ENCODE data around the gene FOXD2.

Gene FOXD2

DNA sequence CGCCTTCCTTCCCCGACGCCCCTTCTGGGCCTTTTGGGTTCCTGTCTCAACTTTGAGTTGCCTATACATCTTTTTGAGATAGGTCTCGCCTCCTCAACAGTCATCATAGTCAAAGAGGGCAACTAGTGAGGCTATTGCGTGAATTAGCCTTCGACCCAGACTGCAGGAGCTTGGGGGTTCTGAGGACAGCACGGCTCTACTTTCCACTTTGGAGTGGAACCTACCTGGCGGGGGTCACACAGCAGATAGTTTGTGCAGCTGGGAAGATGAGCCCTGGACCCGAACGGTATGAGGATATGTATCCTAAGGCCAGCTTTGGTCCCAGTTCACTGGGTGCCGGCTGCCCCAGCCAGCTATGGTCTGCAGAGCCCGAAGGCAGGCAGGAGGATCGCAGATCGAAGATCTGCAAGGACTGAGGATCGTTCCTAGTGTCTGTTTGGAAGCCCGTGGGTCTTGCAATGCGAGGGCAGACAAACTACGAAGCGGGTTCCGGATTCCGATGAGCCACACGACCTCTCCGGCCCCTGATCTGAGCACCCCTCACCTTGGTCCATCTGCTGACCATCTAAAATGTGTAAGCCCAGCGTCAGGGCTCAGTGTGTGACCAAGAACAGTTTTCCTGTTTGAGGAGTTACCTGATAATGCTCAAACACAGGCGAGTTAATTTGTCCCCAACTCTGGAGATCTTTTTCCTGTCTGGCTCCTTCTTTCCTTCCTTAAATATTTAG is 8.1 kb downstream of the FOXD2 start:
- no peak for TF ChIP-seq ZNF623 (tag by site-specific recombination; IDR thresholded peaks at IDR 0.05)
- TF ChIP-seq BCL11B (tag by site-specific recombination; IDR thresholded peaks at IDR 0.05; ENCODE audit: low read depth): no peak
- TF ChIP-seq ZNF391 (tag by site-specific recombination; IDR thresholded peaks at IDR 0.05; ENCODE audit: borderline replicate concordance, low read depth): no peak
- TF ChIP-seq, protein P1, sequence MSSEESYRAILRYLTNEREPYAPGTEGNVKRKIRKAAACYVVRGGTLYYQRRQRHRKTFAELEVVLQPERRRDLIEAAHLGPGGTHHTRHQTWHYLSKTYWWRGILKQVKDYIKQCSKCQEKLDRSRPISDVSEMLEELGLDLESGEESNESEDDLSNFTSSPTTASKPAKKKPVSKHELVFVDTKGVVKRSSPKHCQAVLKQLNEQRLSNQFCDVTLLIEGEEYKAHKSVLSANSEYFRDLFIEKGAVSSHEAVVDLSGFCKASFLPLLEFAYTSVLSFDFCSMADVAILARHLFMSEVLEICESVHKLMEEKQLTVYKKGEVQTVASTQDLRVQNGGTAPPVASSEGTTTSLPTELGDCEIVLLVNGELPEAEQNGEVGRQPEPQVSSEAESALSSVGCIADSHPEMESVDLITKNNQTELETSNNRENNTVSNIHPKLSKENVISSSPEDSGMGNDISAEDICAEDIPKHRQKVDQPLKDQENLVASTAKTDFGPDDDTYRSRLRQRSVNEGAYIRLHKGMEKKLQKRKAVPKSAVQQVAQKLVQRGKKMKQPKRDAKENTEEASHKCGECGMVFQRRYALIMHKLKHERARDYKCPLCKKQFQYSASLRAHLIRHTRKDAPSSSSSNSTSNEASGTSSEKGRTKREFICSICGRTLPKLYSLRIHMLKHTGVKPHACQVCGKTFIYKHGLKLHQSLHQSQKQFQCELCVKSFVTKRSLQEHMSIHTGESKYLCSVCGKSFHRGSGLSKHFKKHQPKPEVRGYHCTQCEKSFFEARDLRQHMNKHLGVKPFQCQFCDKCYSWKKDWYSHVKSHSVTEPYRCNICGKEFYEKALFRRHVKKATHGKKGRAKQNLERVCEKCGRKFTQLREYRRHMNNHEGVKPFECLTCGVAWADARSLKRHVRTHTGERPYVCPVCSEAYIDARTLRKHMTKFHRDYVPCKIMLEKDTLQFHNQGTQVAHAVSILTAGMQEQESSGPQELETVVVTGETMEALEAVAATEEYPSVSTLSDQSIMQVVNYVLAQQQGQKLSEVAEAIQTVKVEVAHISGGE (tag by site-specific recombination; conservative IDR thresholded peaks at IDR 0.05; ENCODE audit: low read depth): no peak
- no peak for TF ChIP-seq ZNF560 (tag by site-specific recombination; IDR thresholded peaks at IDR 0.05; ENCODE audit: borderline replicate concordance)
- no peak for TF ChIP-seq REPIN1 (tag by site-specific recombination; IDR thresholded peaks at IDR 0.05; ENCODE audit: low read depth)
- no peak for TF ChIP-seq ZNF600 (tag by site-specific recombination; IDR thresholded peaks at IDR 0.05)
- TF ChIP-seq ZNF501 (tag by site-specific recombination; IDR thresholded peaks at IDR 0.05): no peak
- TF ChIP-seq MZF1 (tag by site-specific recombination; IDR thresholded peaks at IDR 0.05; ENCODE audit: borderline replicate concordance): no peak
- TF ChIP-seq, protein P2, sequence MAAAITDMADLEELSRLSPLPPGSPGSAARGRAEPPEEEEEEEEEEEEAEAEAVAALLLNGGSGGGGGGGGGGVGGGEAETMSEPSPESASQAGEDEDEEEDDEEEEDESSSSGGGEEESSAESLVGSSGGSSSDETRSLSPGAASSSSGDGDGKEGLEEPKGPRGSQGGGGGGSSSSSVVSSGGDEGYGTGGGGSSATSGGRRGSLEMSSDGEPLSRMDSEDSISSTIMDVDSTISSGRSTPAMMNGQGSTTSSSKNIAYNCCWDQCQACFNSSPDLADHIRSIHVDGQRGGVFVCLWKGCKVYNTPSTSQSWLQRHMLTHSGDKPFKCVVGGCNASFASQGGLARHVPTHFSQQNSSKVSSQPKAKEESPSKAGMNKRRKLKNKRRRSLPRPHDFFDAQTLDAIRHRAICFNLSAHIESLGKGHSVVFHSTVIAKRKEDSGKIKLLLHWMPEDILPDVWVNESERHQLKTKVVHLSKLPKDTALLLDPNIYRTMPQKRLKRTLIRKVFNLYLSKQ (tag by site-specific recombination; IDR thresholded peaks at IDR 0.05; ENCODE audit: borderline replicate concordance): no peak
- no peak for TF ChIP-seq KLF8 (tag by site-specific recombination; IDR thresholded peaks at IDR 0.05)
- TF ChIP-seq, protein P3, sequence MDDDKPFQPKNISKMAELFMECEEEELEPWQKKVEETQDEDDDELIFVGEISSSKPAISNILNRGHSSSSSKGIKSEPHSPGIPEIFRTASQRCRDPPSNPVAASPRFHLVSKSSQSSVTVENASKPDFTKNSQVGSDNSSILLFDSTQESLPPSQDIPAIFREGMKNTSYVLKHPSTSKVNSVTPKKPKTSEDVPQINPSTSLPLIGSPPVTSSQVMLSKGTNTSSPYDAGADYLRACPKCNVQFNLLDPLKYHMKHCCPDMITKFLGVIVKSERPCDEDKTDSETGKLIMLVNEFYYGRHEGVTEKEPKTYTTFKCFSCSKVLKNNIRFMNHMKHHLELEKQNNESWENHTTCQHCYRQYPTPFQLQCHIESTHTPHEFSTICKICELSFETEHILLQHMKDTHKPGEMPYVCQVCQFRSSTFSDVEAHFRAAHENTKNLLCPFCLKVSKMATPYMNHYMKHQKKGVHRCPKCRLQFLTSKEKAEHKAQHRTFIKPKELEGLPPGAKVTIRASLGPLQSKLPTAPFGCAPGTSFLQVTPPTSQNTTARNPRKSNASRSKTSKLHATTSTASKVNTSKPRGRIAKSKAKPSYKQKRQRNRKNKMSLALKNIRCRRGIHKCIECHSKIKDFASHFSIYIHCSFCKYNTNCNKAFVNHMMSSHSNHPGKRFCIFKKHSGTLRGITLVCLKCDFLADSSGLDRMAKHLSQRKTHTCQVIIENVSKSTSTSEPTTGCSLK (tag by site-specific recombination; IDR thresholded peaks at IDR 0.05): no peak
- TF ChIP-seq ZNF654 (tag by site-specific recombination; IDR thresholded peaks at IDR 0.05; ENCODE audit: low read depth): no peak
- TF ChIP-seq ZBTB48 (tag by site-specific recombination; IDR thresholded peaks at IDR 0.05): no peak
- no peaks in the 10 kb centered on the region for H3K36me3 ChIP-seq (ENCODE audit: control insufficient read depth in 2 of 2, insufficient read depth in 1 of 2, low read length in 2 of 2)
- no peaks in the 10 kb centered on the region for H3K4me1 ChIP-seq (ENCODE audit: control insufficient read depth, insufficient read depth, low read length)
- ChIA-PET POLR2A (no interaction called here), CTCF (no interaction called here)
- H3K9me3 ChIP-seq (ENCODE audit: control insufficient read depth, insufficient read depth, low read depth, low read length): no peaks in the 10 kb centered on the region
- H3K27ac ChIP-seq (ENCODE audit: extremely low read depth, low read depth, low read length): no peak overlapping the region
- no peak overlapping the region for H3K4me3 ChIP-seq (ENCODE audit: low read depth, low read length)

DNA sequence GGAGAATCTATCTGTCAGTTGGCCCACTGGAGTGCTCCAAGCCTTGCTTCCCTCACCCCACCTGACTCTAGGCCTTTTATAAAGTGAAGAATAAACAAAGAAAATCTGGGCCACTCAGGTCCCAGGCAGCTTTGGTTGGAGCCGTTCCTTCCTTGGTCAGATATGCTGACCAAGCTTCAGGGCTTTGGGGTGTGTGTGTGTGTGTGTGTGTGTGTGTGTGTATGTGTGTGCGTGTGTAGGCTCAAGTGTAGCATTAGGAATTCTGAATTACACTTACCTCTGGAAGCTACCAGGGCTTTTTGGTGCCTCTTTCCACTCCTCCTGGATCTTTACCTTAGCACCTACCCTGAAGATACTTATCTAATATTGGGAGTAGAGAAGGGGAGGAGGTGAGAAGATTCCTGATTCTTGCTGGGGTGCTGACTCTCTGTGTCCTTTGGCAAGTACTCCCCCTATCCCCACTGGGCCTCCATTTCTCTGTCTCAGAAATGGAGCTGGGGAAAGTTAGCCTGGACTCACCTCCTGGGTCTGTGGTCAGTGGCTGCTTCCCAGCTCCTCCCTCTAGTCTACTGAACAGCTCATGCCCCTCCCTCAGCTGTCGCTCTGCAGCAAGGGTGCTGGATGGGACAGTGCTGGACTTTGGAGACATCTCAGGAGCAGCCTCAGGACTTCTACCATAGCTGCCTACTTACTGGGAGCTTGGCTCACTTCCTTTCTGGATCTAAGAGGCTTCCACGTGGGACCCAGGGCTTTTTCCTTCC is 10.8 kb downstream of the FOXD2 start:
- Histone ChIP-seq H3K36me3 (ENCODE audit: control insufficient read depth in 2 of 2, insufficient read depth in 1 of 2, low read length in 2 of 2) (no peaks in the 10 kb centered on the region), H3K27ac (ENCODE audit: extremely low read depth, low read depth, low read length) (no peak overlapping the region), H3K4me1 (ENCODE audit: control insufficient read depth, insufficient read depth, low read length) (no peaks in the 10 kb centered on the region), H3K9me3 (ENCODE audit: control insufficient read depth, insufficient read depth, low read depth, low read length) (no peaks in the 10 kb centered on the region), H3K4me3 (ENCODE audit: low read depth, low read length) (no peak overlapping the region)
- ChIA-PET CTCF (interaction anchor here (0.6 to 2.2 kb wide), 8 partner anchors 10 to 827 kb away, joined by 3 to 12 read pairs (median 3); partner anchors contain the start of gene FOXD2), POLR2A (interaction anchor here (0.9 kb wide), 1 partner anchor 11 kb away, joined by 9 read pairs; the partner anchor contains the start of gene FOXD2)
- TF ChIP-seq ZNF341 (tag by site-specific recombination; IDR thresholded peaks at IDR 0.05; ENCODE audit: low read depth) (peak; percentile 95), ZNF132 (tag by site-specific recombination; IDR thresholded peaks at IDR 0.05; ENCODE audit: borderline replicate concordance) (no peak)
- TF ChIP-seq, protein P4, sequence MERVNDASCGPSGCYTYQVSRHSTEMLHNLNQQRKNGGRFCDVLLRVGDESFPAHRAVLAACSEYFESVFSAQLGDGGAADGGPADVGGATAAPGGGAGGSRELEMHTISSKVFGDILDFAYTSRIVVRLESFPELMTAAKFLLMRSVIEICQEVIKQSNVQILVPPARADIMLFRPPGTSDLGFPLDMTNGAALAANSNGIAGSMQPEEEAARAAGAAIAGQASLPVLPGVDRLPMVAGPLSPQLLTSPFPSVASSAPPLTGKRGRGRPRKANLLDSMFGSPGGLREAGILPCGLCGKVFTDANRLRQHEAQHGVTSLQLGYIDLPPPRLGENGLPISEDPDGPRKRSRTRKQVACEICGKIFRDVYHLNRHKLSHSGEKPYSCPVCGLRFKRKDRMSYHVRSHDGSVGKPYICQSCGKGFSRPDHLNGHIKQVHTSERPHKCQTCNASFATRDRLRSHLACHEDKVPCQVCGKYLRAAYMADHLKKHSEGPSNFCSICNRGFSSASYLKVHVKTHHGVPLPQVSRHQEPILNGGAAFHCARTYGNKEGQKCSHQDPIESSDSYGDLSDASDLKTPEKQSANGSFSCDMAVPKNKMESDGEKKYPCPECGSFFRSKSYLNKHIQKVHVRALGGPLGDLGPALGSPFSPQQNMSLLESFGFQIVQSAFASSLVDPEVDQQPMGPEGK (tag by site-specific recombination; IDR thresholded peaks at IDR 0.05): no peak
- TF ChIP-seq, protein P5, sequence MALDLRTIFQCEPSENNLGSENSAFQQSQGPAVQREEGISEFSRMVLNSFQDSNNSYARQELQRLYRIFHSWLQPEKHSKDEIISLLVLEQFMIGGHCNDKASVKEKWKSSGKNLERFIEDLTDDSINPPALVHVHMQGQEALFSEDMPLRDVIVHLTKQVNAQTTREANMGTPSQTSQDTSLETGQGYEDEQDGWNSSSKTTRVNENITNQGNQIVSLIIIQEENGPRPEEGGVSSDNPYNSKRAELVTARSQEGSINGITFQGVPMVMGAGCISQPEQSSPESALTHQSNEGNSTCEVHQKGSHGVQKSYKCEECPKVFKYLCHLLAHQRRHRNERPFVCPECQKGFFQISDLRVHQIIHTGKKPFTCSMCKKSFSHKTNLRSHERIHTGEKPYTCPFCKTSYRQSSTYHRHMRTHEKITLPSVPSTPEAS (tag by site-specific recombination; IDR thresholded peaks at IDR 0.05): peak; percentile 92
